Activated CD4-positive, alpha-beta T cell treated with anti-CD3 and anti-CD28 coated beads, Interleukin-2, amount 10 ng/mL, durations not matched to agents 24 days and 14 days (primary cell): Measurements from ENCODE around the gene IFT80. TPM values are rescaled to one million over a fixed set of nuclear protein-coding genes. Genes with fewer than 3 reads are reported as not detected.
"Not testable (repeated sequence)": the region's sequence is repeated elsewhere in the genome, so short reads cannot be mapped to it uniquely, and the experiment has no call there.

Experiments used
- DNase-seq: peaks from one replicate; pipeline ENCODE4 v3.0.0; 2022
- H3K27ac Mint-ChIP-seq: one replicate; pipeline ENCODE4 v1.8.0; 2022; ENCODE audit warnings: mild to moderate bottlenecking, mixed read lengths
- H3K27me3 Mint-ChIP-seq: one replicate; pipeline ENCODE4 v1.8.0; 2022; ENCODE audit warnings: mixed read lengths
- H3K36me3 Mint-ChIP-seq: one replicate; pipeline ENCODE4 v1.8.0; 2022; ENCODE audit warnings: low read depth, mild to moderate bottlenecking, mixed read lengths
- H3K4me1 Mint-ChIP-seq: one replicate; pipeline ENCODE4 v1.8.0; 2021; ENCODE audit warnings: mixed read lengths
- H3K4me3 Mint-ChIP-seq: one replicate; pipeline ENCODE4 v1.8.0; 2022; ENCODE audit warnings: mild to moderate bottlenecking, moderate library complexity, mixed read lengths
- H3K9me3 Mint-ChIP-seq: one replicate; pipeline ENCODE4 v1.8.0; 2021; ENCODE audit warnings: mixed read lengths
- intact Hi-C: fragments of 100-400 bp; cut with micrococcal nuclease; formaldehyde crosslinking; loops from one replicate; pipeline ENCODE4 v1.15.1; 2023
- total RNA-seq: library from RNA; stranded (reverse); gene quantifications from 2 replicates; pipeline ENCODE4 v1.2.3, GENCODE V29; 2022

IFT80 gene
- total RNA-seq, 1 donor from 2014 or later: 14.3 TPM

DNA sequence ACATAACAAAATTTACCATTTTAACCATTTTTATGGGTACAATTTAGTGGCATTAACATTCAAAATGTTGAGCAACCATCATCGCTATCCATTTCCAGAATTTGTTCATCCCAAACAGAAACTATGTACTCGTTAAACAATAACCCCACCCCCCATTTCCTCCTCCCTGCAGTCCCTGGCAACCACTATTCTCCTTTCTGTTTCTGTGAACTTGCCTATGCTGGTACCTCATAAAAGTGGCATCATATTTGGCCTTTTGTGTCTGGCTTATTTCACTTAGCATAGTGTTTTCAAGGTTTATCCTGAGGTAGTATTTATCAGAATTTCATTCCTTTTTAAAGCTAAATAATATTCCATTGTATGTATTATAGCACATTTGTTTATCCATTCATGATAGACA lies 141.4 kb downstream of the IFT80 start:
- no peaks in the 10 kb centered on the region for H3K36me3 Mint-ChIP-seq
- intact Hi-C loops: no loop called here
- peaks cover 2% of the 10 kb centered on the region for H3K27me3 Mint-ChIP-seq
- H3K4me3 Mint-ChIP-seq: no peak overlapping the region
- H3K9me3 Mint-ChIP-seq: no peaks in the 10 kb centered on the region
- peaks cover 4% of the 10 kb centered on the region for H3K4me1 Mint-ChIP-seq
- H3K27ac Mint-ChIP-seq: no peak overlapping the region
- no peak for DNase-seq

DNA sequence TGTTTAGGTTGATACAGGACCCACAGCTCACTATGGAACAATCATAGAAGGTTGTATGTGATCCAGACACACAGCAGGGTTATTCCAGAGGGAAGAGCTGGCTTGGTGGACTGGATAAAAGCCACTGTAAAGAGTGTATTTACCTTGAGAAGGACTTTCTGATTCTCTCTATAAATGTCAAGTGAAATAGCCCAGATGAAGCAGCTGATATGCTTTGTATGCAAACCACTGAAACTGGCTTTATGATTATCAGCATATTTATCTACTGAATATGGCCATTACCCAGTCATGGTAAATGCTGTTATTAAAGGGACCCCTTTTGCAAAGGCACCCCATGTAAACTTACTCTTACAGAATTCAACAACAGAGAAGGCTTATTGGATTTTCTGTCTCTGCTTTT lies 145.7 kb downstream of the IFT80 start:
- peaks cover 20% of the 10 kb centered on the region for H3K27me3 Mint-ChIP-seq
- no peak overlapping the region for H3K27ac Mint-ChIP-seq
- no peak for DNase-seq
- no peaks in the 10 kb centered on the region for H3K4me1 Mint-ChIP-seq
- no peak overlapping the region for H3K4me3 Mint-ChIP-seq
- no peaks in the 10 kb centered on the region for H3K9me3 Mint-ChIP-seq
- no peaks in the 10 kb centered on the region for H3K36me3 Mint-ChIP-seq
- intact Hi-C loops: no loop called here

DNA sequence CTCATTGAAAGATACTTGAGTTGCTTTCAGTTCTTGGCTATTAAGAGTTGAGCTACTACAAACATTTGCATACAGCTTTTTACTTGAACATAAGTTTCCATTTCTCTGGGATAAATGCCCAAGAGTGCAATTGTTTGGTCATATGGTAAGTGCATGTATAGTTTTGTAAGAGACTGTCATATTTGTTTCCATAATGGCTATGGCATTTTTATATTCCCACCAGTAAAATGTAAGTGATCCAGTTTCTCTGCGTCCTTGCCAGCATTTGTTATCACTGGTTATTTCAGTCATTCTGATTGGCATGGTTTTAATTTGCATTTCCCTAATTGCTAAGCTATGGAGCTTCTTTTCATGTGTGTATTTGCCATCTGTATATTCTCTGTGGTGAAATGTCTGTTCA lies 151.3 kb downstream of the IFT80 start:
- no peaks in the 10 kb centered on the region for H3K4me1 Mint-ChIP-seq
- peaks cover 43% of the 10 kb centered on the region for H3K27me3 Mint-ChIP-seq
- no peaks in the 10 kb centered on the region for H3K36me3 Mint-ChIP-seq
- peaks cover 15% of the 10 kb centered on the region for H3K9me3 Mint-ChIP-seq
- H3K27ac Mint-ChIP-seq: no peak overlapping the region
- intact Hi-C loops: no loop called here
- H3K4me3 Mint-ChIP-seq: no peak overlapping the region
- no peak for DNase-seq

DNA sequence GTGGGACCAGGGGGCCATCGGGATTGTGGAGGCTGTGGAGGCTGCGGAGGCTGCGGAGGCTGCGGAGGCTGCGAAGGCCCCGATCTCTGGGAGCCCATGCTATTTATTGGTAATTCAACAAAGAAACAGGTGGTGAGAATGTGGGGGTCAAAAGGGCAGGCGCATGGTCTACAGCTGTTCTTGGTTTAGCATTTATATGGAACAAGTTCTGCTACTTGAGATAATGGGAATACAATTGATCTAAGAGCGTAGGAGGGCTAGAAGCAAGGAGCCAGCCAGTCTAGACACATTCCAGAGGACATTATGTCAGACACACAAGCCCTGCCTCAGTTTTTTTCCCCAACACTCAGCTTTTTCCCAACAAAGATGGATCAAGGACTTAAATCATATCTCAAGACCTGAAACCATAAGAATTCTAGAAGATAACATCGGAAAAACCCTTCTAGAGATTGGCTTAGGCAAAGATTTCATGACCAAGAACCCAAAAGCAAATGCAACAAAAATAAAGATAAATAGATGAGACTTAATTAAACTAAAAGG lies 153.7 kb downstream of the IFT80 start:
- H3K27me3 Mint-ChIP-seq: peaks cover 50% of the 10 kb centered on the region
- intact Hi-C loops: no loop called here
- H3K4me3 Mint-ChIP-seq: no peak overlapping the region

DNA sequence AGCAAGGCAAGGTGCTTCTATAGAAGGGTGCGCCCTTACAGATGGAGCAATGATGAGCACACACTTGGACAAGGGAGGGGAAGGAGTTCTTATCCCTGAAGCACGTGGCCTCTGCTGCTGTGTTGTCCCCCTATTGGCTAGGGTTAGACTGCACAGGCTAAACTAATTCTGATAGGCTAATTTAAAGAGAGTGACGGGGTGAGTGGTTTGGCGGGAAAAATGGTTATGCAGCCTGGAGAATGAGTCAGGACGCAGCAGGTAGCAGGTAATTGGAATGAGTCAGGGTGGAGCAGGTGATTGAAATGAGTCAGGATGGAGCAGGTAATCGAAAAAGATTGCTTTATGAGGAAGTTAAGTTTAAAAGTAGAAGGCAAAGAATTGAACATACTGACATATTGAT lies 158.3 kb downstream of the IFT80 start:
- DNase-seq, intact Hi-C loops, H3K4me1 Mint-ChIP-seq, H3K36me3 Mint-ChIP-seq, H3K27ac Mint-ChIP-seq, H3K4me3 Mint-ChIP-seq: not testable (repeated sequence)
- H3K9me3 Mint-ChIP-seq: peaks cover 15% of the 10 kb centered on the region
- peaks cover 49% of the 10 kb centered on the region for H3K27me3 Mint-ChIP-seq

More for the DNA sequence above, 153.7 kb downstream of the IFT80 start:
- Mint-ChIP-seq H3K36me3 (no peaks in the 10 kb centered on the region), H3K4me1 (no peaks in the 10 kb centered on the region), H3K27ac (no peak overlapping the region), H3K9me3 (peaks cover 15% of the 10 kb centered on the region)
- no peak for DNase-seq

DNA sequence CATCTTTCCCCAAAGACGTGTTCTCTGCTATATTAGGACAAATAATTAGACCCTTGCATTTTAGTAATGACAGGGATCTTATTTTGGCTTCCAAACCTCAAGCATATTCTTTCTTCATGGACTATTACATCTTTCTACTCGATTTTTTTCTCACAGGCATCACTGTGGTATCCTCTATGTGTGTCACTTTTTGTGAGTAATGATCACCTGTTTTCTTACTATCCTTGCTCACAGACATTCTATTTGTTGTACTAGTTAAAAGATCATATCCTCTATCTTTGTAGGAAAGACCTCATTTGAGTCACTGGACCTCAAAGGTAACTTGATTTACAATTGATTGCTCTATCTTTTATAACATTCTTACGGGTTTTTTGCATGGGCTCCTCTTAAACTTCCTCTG lies 167.0 kb downstream of the IFT80 start:
- intact Hi-C loops: no loop called here
- Mint-ChIP-seq H3K4me3 (no peak overlapping the region), H3K4me1 (peaks cover 5% of the 10 kb centered on the region), H3K27me3 (peaks cover 42% of the 10 kb centered on the region), H3K9me3 (no peaks in the 10 kb centered on the region), H3K36me3 (no peaks in the 10 kb centered on the region), H3K27ac (no peak overlapping the region)
- DNase-seq: no peak

DNA sequence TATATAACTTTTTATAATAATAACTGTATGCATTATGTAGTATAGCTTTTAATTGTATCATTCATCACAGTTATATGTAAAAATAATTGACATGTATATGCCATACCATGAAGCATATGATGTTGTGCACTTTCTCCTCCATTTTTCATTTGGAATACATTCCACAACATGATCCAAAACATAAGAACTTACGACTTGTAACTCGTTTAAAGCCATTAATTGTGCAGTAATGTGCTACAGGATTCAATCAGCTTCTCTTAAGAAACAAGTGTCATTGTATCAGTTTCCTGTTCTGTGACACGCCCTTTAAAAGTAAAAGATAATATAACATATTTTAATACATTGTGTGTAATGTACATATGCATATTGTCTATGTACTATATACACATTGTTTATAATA lies 171.6 kb downstream of the IFT80 start:
- Mint-ChIP-seq H3K4me1 (peaks cover 19% of the 10 kb centered on the region), H3K36me3 (peaks cover 3% of the 10 kb centered on the region), H3K9me3 (no peaks in the 10 kb centered on the region), H3K27ac (no peak overlapping the region), H3K4me3 (no peak overlapping the region), H3K27me3 (peaks cover 63% of the 10 kb centered on the region)
- DNase-seq: no peak
- intact Hi-C loops: loop anchor here (5.0 to 10.0 kb wide), 5 partner anchors 175 to 1580 kb away; no protein-coding TSS in a partner anchor

DNA sequence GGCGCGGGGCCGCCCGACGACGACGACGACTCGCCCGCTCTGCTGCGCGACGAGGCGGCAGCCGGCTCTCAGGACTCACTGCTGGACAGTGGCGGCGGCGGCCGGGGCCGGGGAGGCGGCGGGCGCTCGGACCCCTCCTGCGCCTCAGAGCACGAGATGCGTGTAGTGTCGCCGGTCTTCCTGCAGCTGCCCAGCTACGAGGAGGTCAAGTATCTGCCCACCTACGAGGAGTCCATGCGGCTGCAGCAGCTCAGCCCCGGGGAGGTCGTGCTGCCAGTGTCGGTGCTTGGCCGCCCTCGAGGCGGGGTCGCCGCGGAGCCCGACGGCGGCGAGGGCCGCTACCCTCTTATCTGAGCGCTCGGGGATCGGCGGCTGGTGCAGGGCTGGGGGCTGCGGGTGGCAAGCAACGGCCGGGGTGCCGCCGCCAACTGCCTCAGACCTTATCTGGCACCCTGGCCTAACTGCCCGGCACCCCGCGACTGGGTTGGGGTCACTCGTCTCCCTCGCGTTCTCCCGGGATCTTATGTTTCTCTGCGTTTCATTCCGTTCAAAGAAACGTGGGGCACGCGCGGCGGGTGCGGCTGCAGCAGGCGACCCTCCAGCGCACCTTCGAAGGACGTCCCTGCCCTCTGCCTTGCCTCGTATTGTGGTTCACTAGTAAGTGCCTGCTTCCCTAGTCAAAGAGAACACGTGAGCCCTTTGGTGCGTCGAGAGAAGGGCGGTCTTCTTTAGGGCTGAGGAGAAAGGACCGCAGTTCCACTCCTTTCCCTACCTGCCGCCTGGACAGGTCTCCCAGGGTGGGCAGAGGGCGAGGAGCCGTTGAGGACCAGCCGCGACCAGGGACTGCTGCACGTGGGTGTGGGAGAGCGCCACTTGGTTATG lies 172.8 kb downstream of the IFT80 start:
- Mint-ChIP-seq H3K36me3 (peaks cover 3% of the 10 kb centered on the region), H3K27ac (peak overlapping the region; percentile 48), H3K9me3 (no peaks in the 10 kb centered on the region), H3K4me1 (peaks cover 16% of the 10 kb centered on the region), H3K4me3 (peak overlapping the region; percentile 84), H3K27me3 (peaks cover 63% of the 10 kb centered on the region)
- DNase-seq: peak; percentile 65
- intact Hi-C loops: loop anchor here (5.0 to 10.0 kb wide), 5 partner anchors 176 to 1579 kb away; no protein-coding TSS in a partner anchor

DNA sequence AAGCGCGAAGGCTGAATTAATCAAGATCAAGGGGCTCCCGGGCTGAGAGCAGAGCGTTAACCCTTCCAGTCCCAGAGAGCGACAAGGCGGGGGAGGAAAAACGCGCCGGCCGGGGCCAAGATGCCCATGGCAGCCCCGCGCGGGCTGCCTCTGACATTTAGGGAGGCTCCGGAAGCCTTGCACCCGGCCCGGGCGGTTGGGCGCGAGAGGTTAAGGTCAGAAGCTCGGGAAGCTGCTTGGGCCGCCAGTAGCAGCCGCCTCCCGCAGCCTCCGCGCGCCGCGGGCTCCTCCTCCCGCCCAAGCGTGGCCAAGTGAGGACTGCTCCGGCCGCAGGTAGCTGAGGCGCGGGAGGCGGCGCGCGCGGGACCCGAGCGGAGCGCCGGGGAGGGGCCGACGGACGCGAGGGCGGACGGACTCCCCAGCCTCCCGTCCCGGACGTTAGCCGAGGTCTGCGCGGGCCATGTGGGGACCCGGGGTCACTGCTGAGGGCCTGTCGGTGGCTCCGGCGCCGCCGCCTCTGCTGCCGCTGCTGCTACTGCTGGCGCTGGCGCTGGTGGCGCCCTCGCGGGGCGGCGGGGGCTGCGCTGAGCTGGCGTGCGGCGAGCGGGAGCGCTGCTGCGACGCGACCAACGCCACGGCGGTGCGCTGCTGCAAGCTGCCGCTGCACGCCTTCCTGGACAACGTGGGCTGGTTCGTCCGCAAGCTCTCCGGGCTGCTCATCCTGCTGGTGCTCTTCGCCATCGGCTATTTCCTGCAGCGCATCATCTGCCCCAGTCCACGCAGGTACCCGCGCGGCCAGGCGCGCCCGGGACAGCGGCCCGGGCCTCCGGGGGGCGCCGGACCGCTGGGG lies 173.6 kb downstream of the IFT80 start, which contains the start of gene C3orf80:
TSS of gene C3orf80 (plus strand) at position 247 of the 850 bp plus-strand sequence. CDS start at position 461, 214 bp downstream.
- Mint-ChIP-seq H3K9me3 (no peaks in the 10 kb centered on the region), H3K27ac (peak within 1 kb of the TSS; percentile 20), H3K36me3 (peaks cover 3% of the 10 kb centered on the region), H3K4me1 (peaks cover 16% of the 10 kb centered on the region), H3K27me3 (peaks cover 61% of the 10 kb centered on the region), H3K4me3 (peak within 1 kb of the TSS; percentile 84)
- intact Hi-C loops: loop anchor here (5.0 to 10.0 kb wide), 5 partner anchors 177 to 1578 kb away; no protein-coding TSS in a partner anchor
- DNase-seq: peak; percentile 85

DNA sequence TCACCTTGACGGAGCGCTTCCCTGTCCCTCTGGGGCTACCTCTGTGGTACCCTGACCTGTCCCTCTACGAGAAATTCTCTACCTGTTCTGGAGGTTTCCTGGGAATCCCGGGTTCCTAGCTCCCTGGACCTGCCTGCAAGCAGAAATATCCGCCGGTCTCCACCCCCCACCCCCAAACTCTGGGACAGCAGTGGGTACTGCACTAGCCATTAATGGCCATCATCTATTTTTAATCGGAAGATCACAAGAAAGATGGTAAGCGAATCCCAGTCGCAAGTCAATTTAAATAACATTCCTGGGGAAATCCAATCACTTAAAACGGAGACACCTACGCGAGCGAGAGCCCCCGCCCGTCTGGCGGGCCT lies 174.2 kb downstream of the IFT80 start:
- H3K9me3 Mint-ChIP-seq: no peaks in the 10 kb centered on the region
- peaks cover 60% of the 10 kb centered on the region for H3K27me3 Mint-ChIP-seq
- H3K4me1 Mint-ChIP-seq: peaks cover 16% of the 10 kb centered on the region
- peaks cover 3% of the 10 kb centered on the region for H3K36me3 Mint-ChIP-seq
- DNase-seq: no peak
- intact Hi-C loops: loop anchor here (5.0 to 10.0 kb wide), 5 partner anchors 178 to 1577 kb away; no protein-coding TSS in a partner anchor
- peak overlapping the region; percentile 74 for H3K4me3 Mint-ChIP-seq
- peak overlapping the region; percentile 20 for H3K27ac Mint-ChIP-seq

DNA sequence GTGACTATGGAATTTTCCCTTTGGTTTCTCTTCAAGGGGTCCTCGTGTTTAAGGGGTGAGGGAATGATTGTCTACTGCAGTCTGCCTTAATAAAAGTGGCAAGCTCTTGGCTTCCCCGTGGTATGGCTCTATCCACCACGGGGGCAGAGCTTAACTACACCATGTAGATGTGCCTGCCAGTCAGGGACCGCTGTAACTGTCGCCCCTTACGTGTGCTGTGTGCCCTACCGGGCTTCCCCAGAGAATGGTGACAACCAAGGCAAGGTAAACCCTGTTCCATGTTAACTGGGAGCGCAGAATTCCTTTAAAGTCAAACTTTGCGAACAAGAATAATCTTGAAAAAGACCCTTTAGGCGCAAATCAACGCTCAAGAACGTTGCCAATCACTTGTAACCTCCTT lies 174.8 kb downstream of the IFT80 start:
- no peak for DNase-seq
- intact Hi-C loops: loop anchor here (10.0 kb wide), 1 partner anchor 459 kb away; no protein-coding TSS in a partner anchor
- Mint-ChIP-seq H3K27ac (no peak overlapping the region), H3K36me3 (peaks cover 3% of the 10 kb centered on the region), H3K4me3 (peak overlapping the region; percentile 74), H3K27me3 (peaks cover 62% of the 10 kb centered on the region), H3K4me1 (peaks cover 16% of the 10 kb centered on the region), H3K9me3 (no peaks in the 10 kb centered on the region)

DNA sequence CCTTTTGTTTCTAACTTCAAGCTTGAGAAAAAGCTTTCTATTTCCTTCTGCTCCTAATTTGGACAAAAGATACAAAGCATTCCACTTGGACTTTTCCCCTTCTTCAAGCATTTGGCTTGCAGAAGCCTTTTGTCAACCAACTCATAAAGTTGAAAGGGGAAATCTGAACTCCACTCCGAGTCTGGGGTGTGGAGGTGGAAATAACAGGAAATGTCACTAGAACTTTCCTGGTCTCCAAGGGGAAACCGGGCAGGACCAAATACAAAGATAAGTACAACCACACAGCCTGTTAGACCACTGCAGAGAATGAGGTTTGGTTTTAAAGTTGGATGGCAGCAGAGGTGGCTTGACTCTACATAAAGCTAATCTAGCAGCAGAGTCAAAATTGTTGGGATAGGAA lies 178.0 kb downstream of the IFT80 start:
- Mint-ChIP-seq H3K27me3 (peaks cover 64% of the 10 kb centered on the region), H3K4me1 (peaks cover 11% of the 10 kb centered on the region), H3K36me3 (peaks cover 3% of the 10 kb centered on the region), H3K4me3 (no peak overlapping the region), H3K9me3 (no peaks in the 10 kb centered on the region), H3K27ac (no peak overlapping the region)
- intact Hi-C loops: loop anchor here (10.0 kb wide), 1 partner anchor 456 kb away; no protein-coding TSS in a partner anchor
- no peak for DNase-seq

DNA sequence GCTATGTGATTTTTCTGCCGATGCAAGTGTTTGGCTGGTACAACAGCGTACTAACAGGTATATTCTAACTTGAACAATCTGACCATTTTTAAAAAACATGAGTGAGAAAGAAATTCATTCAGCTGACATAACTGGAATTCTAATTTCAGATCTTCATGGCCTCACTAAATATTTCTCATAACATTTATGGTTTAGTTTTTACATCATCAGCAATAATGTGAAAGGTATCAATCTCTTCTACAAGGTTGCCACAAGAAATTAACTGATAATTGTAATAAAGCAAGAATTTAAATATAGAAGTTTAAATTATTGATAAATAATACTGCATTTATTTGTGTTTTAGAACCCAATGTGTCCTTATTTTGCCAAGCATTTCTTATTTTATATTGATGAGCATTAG lies 179.0 kb downstream of the IFT80 start:
- H3K9me3 Mint-ChIP-seq: no peaks in the 10 kb centered on the region
- H3K4me1 Mint-ChIP-seq: peaks cover 11% of the 10 kb centered on the region
- H3K27ac Mint-ChIP-seq: no peak overlapping the region
- peaks cover 3% of the 10 kb centered on the region for H3K36me3 Mint-ChIP-seq
- no peak for DNase-seq
- H3K27me3 Mint-ChIP-seq: peaks cover 64% of the 10 kb centered on the region
- no peak overlapping the region for H3K4me3 Mint-ChIP-seq
- intact Hi-C loops: loop anchor here (10.0 kb wide), 1 partner anchor 455 kb away; no protein-coding TSS in a partner anchor
